Vagina (tissue), 2 donors: ENCODE data around the gene DIP2B.

ENCODE experiments used
- CTCF ChIP-seq, 3 experiments: fragments of 450-650 bp in 2 of 3; fragments of 200-600 bp in 1 of 3; sonication (generic) in 1 of 3; IDR thresholded peaks; one replicate each; pipeline ENCODE4 v1.5.1; 2017 to 2019; ENCODE audit warnings: antibody characterized with exemption in 3 of 3, mild to moderate bottlenecking in 2 of 3, moderate library complexity in 2 of 3
- POLR2A ChIP-seq, 2 donors: fragments of 450-650 bp; IDR thresholded peaks; one replicate each; pipeline ENCODE4 v1.6.1; 2017; ENCODE audit warnings: antibody characterized with exemption in 2 of 2, mild to moderate bottlenecking in 2 of 2, moderate library complexity in 2 of 2
- POLR2AphosphoS5 ChIP-seq, 2 donors: sonication (generic); formaldehyde crosslinking; IDR thresholded peaks; one replicate each; pipeline ENCODE4 v1.9.0; 2017; ENCODE audit warnings: antibody characterized with exemption in 2 of 2, mild to moderate bottlenecking in 2 of 2, low read depth in 1 of 2; ENCODE audit not compliant: insufficient read depth in 1 of 2

GRCh38 chr12:50609292-50609874, 104.6 kb downstream of the DIP2B start:
- TF ChIP-seq CTCF (IDR thresholded peaks at IDR 0.05) = no peak
- no peak for TF ChIP-seq POLR2A (IDR thresholded peaks at IDR 0.05)
- TF ChIP-seq POLR2AphosphoS5 (IDR thresholded peaks at IDR 0.05; ENCODE audit: insufficient read depth in 1 of 2, low read depth in 1 of 2) = no peak
